B cell (primary cell): ENCODE measurements around the gene CCDC9B. TPM values are rescaled to one million over a fixed set of nuclear protein-coding genes. Genes with fewer than 3 reads are reported as not detected.
A peak's percentile ranks its signal among the peaks of the same experiment; 100 is the strongest.

Experiments
- ATAC-seq: fragments of 200-7000 bp; cut with Tn5 transposase; one replicate; pipeline ENCODE4 v1.10.0; 2021; ENCODE audit warnings: low read depth, mild to moderate bottlenecking, moderate number of reproducible peaks, moderate library complexity
- CTCF ChIA-PET: fragments of 350-600 bp; sonication (Branson Sonifier 250); formaldehyde crosslinking; loops from one replicate; lab custom pipeline; 2021; ENCODE audit warnings: antibody characterized with exemption, inconsistent platforms; lab: Charles Lee
- POLR2A ChIA-PET: fragments of 350-600 bp; sonication (Branson Sonifier 250); formaldehyde crosslinking; loops from one replicate; lab custom pipeline; 2021; ENCODE audit warnings: antibody characterized with exemption; lab: Charles Lee
- DNase-seq: peaks from one replicate; pipeline ENCODE4 v3.0.0; 2013
- H2AFZ ChIP-seq: 2 replicates; pipeline ENCODE4 v1.6.1; 2012; ENCODE audit warnings: mild to moderate bottlenecking, low read depth, low read length; ENCODE audit not compliant: insufficient read depth, poor library complexity, severe bottlenecking
- H3K27ac ChIP-seq, 2 donors: 1 replicate in 1 of 2; 2 replicates in 1 of 2; pipeline ENCODE4 v1.5.1; 2012 to 2013; ENCODE audit warnings: low read length in 2 of 2, mild to moderate bottlenecking in 2 of 2, moderate library complexity in 1 of 2
- H3K27me3 ChIP-seq, 4 experiments: fragments of 200-600 bp in 1 of 4; sonication (generic) in 1 of 4; replicated peaks in 1 of 4; 1 replicate in 2 of 4; 2 replicates in 2 of 4; pipeline versions ENCODE4 v1.6.1 to v1.7.0; 2013 to 2016; ENCODE audit warnings: low read length in 3 of 4, mild to moderate bottlenecking in 2 of 4, mixed read lengths in 1 of 4, moderate library complexity in 1 of 4; ENCODE audit not compliant: insufficient read depth in 4 of 4, control insufficient read depth in 3 of 4; ENCODE audit errors: control extremely low read depth in 1 of 4
- H3K36me3 ChIP-seq, 2 experiments: replicated peaks in 1 of 2; 1 replicate in 1 of 2; 2 replicates in 1 of 2; pipeline versions ENCODE4 v1.6.1 to v1.7.1; 2013; ENCODE audit warnings: low read length in 1 of 2; ENCODE audit not compliant: insufficient read depth in 2 of 2, control insufficient read depth in 1 of 2; ENCODE audit errors: control extremely low read depth in 1 of 2, extremely low read depth in 1 of 2
- H3K4me1 ChIP-seq, 2 donors: fragments of 200-600 bp in 1 of 2; sonication (generic) in 1 of 2; 1 replicate in 1 of 2; 2 replicates in 1 of 2; pipeline versions ENCODE4 v1.5.1 to v1.6.1; 2013 to 2017; ENCODE audit warnings: low read length in 2 of 2; ENCODE audit not compliant: control insufficient read depth in 2 of 2, insufficient read depth in 2 of 2
- H3K4me2 ChIP-seq: replicated peaks from 2 replicates; pipeline ENCODE3; 2012; ENCODE audit warnings: mild to moderate bottlenecking, low read depth, low read length; ENCODE audit not compliant: poor library complexity, severe bottlenecking
- H3K4me3 ChIP-seq, 5 experiments: fragments of 200-600 bp in 1 of 5; sonication (generic) in 1 of 5; 1 replicate in 3 of 5; 2 replicates in 2 of 5; pipeline versions ENCODE4 v1.5.1 to v1.7.0; 2011 to 2016; ENCODE audit warnings: low read length in 4 of 5, mild to moderate bottlenecking in 4 of 5, low read depth in 2 of 5, control low read depth in 1 of 5, moderate library complexity in 1 of 5; ENCODE audit not compliant: insufficient read depth in 1 of 5; ENCODE audit errors: control extremely low read depth in 1 of 5, extremely low read depth in 1 of 5
- H3K79me2 ChIP-seq: fragments of 200-600 bp; sonication (generic); one replicate; pipeline ENCODE4 v1.6.0; 2016; ENCODE audit warnings: low read length; ENCODE audit not compliant: control insufficient read depth, insufficient read depth
- H3K9ac ChIP-seq: fragments of 200-600 bp; sonication (generic); 2 replicates; pipeline ENCODE4 v1.6.1; 2017; ENCODE audit warnings: mild to moderate bottlenecking, low read length, moderate library complexity
- H3K9me3 ChIP-seq, 3 donors: one replicate each; pipeline versions ENCODE4 v1.6.1 to v1.7.1; 2013; ENCODE audit warnings: low read length in 2 of 3; ENCODE audit not compliant: control insufficient read depth in 2 of 3, insufficient read depth in 1 of 3; ENCODE audit errors: control extremely low read depth in 1 of 3
- H4K20me1 ChIP-seq: 2 replicates; pipeline ENCODE4 v1.6.0; 2012; ENCODE audit warnings: mild to moderate bottlenecking, low read length; ENCODE audit not compliant: insufficient read depth, control insufficient read depth, poor library complexity, severe bottlenecking
- H3K27ac Mint-ChIP-seq: one replicate; pipeline ENCODE4 v1.8.0; 2021; ENCODE audit warnings: mixed read lengths
- H3K27me3 Mint-ChIP-seq: one replicate; pipeline ENCODE4 v1.8.0; 2021; ENCODE audit warnings: mixed read lengths
- H3K4me1 Mint-ChIP-seq: one replicate; pipeline ENCODE4 v1.8.0; 2021; ENCODE audit warnings: mixed read lengths
- H3K4me3 Mint-ChIP-seq: one replicate; pipeline ENCODE4 v1.8.0; 2021; ENCODE audit warnings: mixed read lengths
- H3K9me3 Mint-ChIP-seq: one replicate; pipeline ENCODE4 v1.8.0; 2022; ENCODE audit warnings: mixed read lengths; ENCODE audit not compliant: insufficient read depth
- CTCF ChIP-seq: fragments of 200-600 bp; IDR thresholded peaks from one replicate; pipeline ENCODE4 v1.8.0; 2022; ENCODE audit warnings: antibody characterized with exemption, mild to moderate bottlenecking
- EZH2 ChIP-seq: IDR thresholded peaks from 2 replicates; pipeline ENCODE4 v1.6.1; 2012; ENCODE audit warnings: borderline replicate concordance, low read depth, mild to moderate bottlenecking, moderate library complexity, low read length; ENCODE audit not compliant: insufficient read depth, poor library complexity, severe bottlenecking
- WGBS: methylation state at CpG from one replicate; pipeline ENCODE4 v1.1.5; 2013; ENCODE audit warnings: missing lambda C conversion rate; ENCODE audit not compliant: insufficient coverage; 5-methylcytosine and 5-hydroxymethylcytosine counted together
- intact Hi-C: fragments of 100-400 bp; cut with micrococcal nuclease; formaldehyde crosslinking; loops from one replicate; pipeline ENCODE4 v1.10.0; 2022
- polyA plus RNA-seq: library from polyadenylated mRNA; depleted of rRNA; stranded (reverse); fragments of >200 nt; gene quantifications from 2 replicates; pipeline ENCODE4 v1.2.3, GENCODE V29; 2012
- total RNA-seq, 2 donors: library from RNA; stranded (reverse); fragments of 120-200 nt in 1 of 2; gene quantifications; 1 replicate in 1 of 2; 2 replicates in 1 of 2; pipeline versions ENCODE4 v1.2.3 to v1.2.4, GENCODE V29; 2013 to 2022

The CCDC9B gene
- total and polyA plus RNA-seq, 2 donors (not counting 1 experiment from before 2014, with no cell fraction given), result 1.6 to 2.4 TPM

- TF ChIP-seq EZH2 (no peak), CTCF (no peak)
- CTCF ChIA-PET, result interaction anchor here (0.5 to 6.4 kb wide), 15 partner anchors 10 to 1908 kb away, joined by 3 to 56 read pairs (median 4); partner anchors contain the start of genes DISP2 and IVD
- H3K27me3 Mint-ChIP-seq, result no peaks in the 10 kb centered on the region
- Histone ChIP-seq H3K9ac (peak overlapping the region; percentile 64), H3K79me2 (peaks cover 35% of the 10 kb centered on the region), H3K9me3 (no peaks in the 10 kb centered on the region), H3K4me3 (peak overlapping the region; percentile 21 to 62 (median 57)), H4K20me1 (peaks cover 25% of the 10 kb centered on the region), H3K27me3 (no peaks in the 10 kb centered on the region), H3K36me3 (peaks cover 0 to 4% of the 10 kb centered on the region in 2 experiments), H2AFZ (peak overlapping the region; percentile 95), H3K4me1 (peaks cover 14 to 26% of the 10 kb centered on the region in 2 donors), H3K4me2 (peak overlapping the region; percentile 93), H3K27ac (peak overlapping the region; percentile 26 to 42)
- H3K4me3 Mint-ChIP-seq, result peak overlapping the region; percentile 86
- POLR2A ChIA-PET, result interaction anchor here (1.0 kb wide), 1 partner anchor 38 kb away, joined by 3 read pairs; the partner anchor contains the start of gene IVD
- no peaks in the 10 kb centered on the region for H3K9me3 Mint-ChIP-seq
- intact Hi-C loops, result no loop called here
- WGBS, result 64% methylated on average over 5 of the region's 5 CpGs
- no peak for ATAC-seq
- no peak for DNase-seq
- peaks cover 22% of the 10 kb centered on the region for H3K4me1 Mint-ChIP-seq
- peak overlapping the region; percentile 83 for H3K27ac Mint-ChIP-seq
Measured at GRCh38 chr15:40367371-40367685, 26.6 kb upstream of the CCDC9B start.

- peak overlapping the region in 1 of 2 donors; percentile 42 for H3K27ac ChIP-seq
- peak overlapping the region; percentile 64 for H3K9ac ChIP-seq
Measured at GRCh38 chr15:40366457-40367370, 26.0 kb upstream of the CCDC9B start.

More at GRCh38 chr15:40366457-40367370, 26.0 kb upstream of the CCDC9B start:
- ChIA-PET POLR2A (interaction anchor here (0.6 to 1.0 kb wide), 2 partner anchors 39 to 48 kb away, joined by 3 read pairs; partner anchors contain the start of gene IVD), CTCF (interaction anchor here (0.5 to 6.4 kb wide), 12 partner anchors 17 to 294 kb away, joined by 3 to 56 read pairs (median 5); partner anchors contain the start of genes CCDC9B and IVD)
- Mint-ChIP-seq H3K4me1 (peaks cover 22% of the 10 kb centered on the region), H3K27ac (peak overlapping the region; percentile 83), H3K27me3 (no peaks in the 10 kb centered on the region), H3K4me3 (peak overlapping the region; percentile 86), H3K9me3 (no peaks in the 10 kb centered on the region)
- Histone ChIP-seq H3K4me1 (peaks cover 14 to 26% of the 10 kb centered on the region in 2 donors), H3K4me3 (peak overlapping the region in 4 of 5 experiments; percentile 44 to 62 (median 58)), H4K20me1 (peaks cover 25% of the 10 kb centered on the region), H3K36me3 (peaks cover 0 to 4% of the 10 kb centered on the region in 2 experiments), H3K4me2 (peak overlapping the region; percentile 93), H2AFZ (peak overlapping the region; percentile 95), H3K27me3 (no peaks in the 10 kb centered on the region), H3K79me2 (peaks cover 35% of the 10 kb centered on the region), H3K9me3 (no peaks in the 10 kb centered on the region)
- DNase-seq, result no peak
- TF ChIP-seq EZH2, result no peak
- TF ChIP-seq CTCF, result no peak
- no peak for ATAC-seq
- intact Hi-C loops, result no loop called here
- WGBS, result over 99% methylated on average over 13 of the region's 14 CpGs
